Measurements from ENCODE around the gene FAM9A.
A peak's percentile ranks its signal among the peaks of the same experiment; 100 is the strongest.

DNA sequence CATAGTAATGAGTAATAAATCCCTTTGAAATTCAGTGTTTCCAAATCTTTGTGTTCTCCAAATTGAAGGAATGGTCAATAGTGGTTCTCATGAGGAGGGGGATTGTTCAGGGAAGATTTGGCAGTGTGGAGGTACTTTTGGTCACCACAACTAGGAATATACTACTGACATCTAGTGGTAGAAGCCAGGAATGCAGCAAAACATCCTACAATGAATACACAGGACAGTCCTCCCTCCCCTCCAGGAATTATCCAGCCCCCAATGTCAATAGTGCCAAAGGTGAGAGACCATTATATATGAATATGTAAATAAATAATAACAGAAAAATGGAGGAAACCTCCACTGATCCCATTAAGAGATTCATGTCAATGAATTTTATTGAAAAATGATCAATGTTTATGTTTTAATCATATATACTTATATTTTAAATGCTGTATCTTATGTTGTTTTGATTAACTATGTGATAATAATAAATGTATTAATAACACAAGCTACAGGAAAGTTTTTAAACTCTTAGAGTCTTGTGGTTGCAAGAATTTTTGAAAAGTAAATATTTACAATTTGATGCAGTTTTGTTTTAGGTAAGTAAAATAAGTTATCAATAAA lies 14.4 kb upstream of the FAM9A start:
- TF ChIP-seq, protein P1, sequence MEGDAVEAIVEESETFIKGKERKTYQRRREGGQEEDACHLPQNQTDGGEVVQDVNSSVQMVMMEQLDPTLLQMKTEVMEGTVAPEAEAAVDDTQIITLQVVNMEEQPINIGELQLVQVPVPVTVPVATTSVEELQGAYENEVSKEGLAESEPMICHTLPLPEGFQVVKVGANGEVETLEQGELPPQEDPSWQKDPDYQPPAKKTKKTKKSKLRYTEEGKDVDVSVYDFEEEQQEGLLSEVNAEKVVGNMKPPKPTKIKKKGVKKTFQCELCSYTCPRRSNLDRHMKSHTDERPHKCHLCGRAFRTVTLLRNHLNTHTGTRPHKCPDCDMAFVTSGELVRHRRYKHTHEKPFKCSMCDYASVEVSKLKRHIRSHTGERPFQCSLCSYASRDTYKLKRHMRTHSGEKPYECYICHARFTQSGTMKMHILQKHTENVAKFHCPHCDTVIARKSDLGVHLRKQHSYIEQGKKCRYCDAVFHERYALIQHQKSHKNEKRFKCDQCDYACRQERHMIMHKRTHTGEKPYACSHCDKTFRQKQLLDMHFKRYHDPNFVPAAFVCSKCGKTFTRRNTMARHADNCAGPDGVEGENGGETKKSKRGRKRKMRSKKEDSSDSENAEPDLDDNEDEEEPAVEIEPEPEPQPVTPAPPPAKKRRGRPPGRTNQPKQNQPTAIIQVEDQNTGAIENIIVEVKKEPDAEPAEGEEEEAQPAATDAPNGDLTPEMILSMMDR (IDR thresholded peaks at IDR 0.05): peak; percentile 40 to 70 (median 52)
- TF ChIP-seq POLR2A (IDR thresholded peaks at IDR 0.05): no peak
